Measurements from ENCODE around the gene SLC48A1.

Gene SLC48A1

GRCh38 chr12:47822401-47822800, 49.4 kb downstream of the SLC48A1 start:
- no peak for DNase-seq (ENCODE audit: low read depth, low spot score)
- no peak for TF ChIP-seq CTCF (IDR thresholded peaks at IDR 0.05; ENCODE audit: low read depth, low read length)
- in situ Hi-C loops (cut with HindIII; ENCODE audit: low sequenced_read_pairs), result no loop called here
- H3K4me3 ChIP-seq (ENCODE audit: low read depth, low read length), result no peak overlapping the region

- TF ChIP-seq CTCF (IDR thresholded peaks at IDR 0.05; ENCODE audit: low read depth, low read length), result no peak
- no peak for DNase-seq (ENCODE audit: low read depth, low spot score)
- no peak overlapping the region for H3K4me3 ChIP-seq (ENCODE audit: low read depth, low read length)
- in situ Hi-C loops (cut with HindIII; ENCODE audit: low sequenced_read_pairs), result no loop called here
Measured at GRCh38 chr12:47822863-47823262, 49.8 kb downstream of the SLC48A1 start.

- TF ChIP-seq CTCF (IDR thresholded peaks at IDR 0.05; ENCODE audit: low read depth, low read length), result no peak
- DNase-seq (ENCODE audit: low read depth, low spot score), result no peak
- H3K4me3 ChIP-seq (ENCODE audit: low read depth, low read length), result no peak overlapping the region
- in situ Hi-C loops (cut with HindIII; ENCODE audit: low sequenced_read_pairs), result no loop called here
Measured at GRCh38 chr12:47823422-47824086, 50.5 kb downstream of the SLC48A1 start.

- no peak for TF ChIP-seq CTCF (IDR thresholded peaks at IDR 0.05; ENCODE audit: low read depth, low read length)
- in situ Hi-C loops (cut with HindIII; ENCODE audit: low sequenced_read_pairs), result no loop called here
- no peak for DNase-seq (ENCODE audit: low read depth, low spot score)
- H3K4me3 ChIP-seq (ENCODE audit: low read depth, low read length), result no peak overlapping the region
Measured at GRCh38 chr12:47824198-47824597, 51.2 kb downstream of the SLC48A1 start.

- no peak for TF ChIP-seq CTCF (IDR thresholded peaks at IDR 0.05; ENCODE audit: low read depth, low read length)
- no peak overlapping the region for H3K4me3 ChIP-seq (ENCODE audit: low read depth, low read length)
- in situ Hi-C loops (cut with HindIII; ENCODE audit: low sequenced_read_pairs), result no loop called here
- no peak for DNase-seq (ENCODE audit: low read depth, low spot score)
Measured at GRCh38 chr12:47824635-47825034, 51.6 kb downstream of the SLC48A1 start.

GRCh38 chr12:47825173-47825639, 52.2 kb downstream of the SLC48A1 start:
- in situ Hi-C loops (cut with HindIII; ENCODE audit: low sequenced_read_pairs), result no loop called here
- no peak for DNase-seq (ENCODE audit: low read depth, low spot score)
- H3K4me3 ChIP-seq (ENCODE audit: low read depth, low read length), result no peak overlapping the region
- TF ChIP-seq CTCF (IDR thresholded peaks at IDR 0.05; ENCODE audit: low read depth, low read length), result no peak

Data from astrocyte of the spinal cord (primary cell).